K562 (cell line): ENCODE data around the gene EDN2. TPM values are rescaled to one million over a fixed set of nuclear protein-coding genes. Genes with fewer than 3 reads are reported as not detected.

Experiments used
- ATAC-seq: fragments of 200-7000 bp; cut with Tn5 transposase; 3 replicates; pipeline ENCODE4 v1.9.1; 2020; ENCODE audit warnings: moderate library complexity
- BruUV-seq: library from RNA; stranded (reverse); fragments of 400-500 nt; replicated peaks from 2 replicates; lab custom pipeline; 2021; lab: Mats Ljungman, UMichigan
- CTCF ChIA-PET: fragments of 300-600 bp; formaldehyde crosslinking; extraction: SDS; loops from one replicate; lab custom pipeline; 2021; ENCODE audit warnings: low intra/inter-chr PET ratio; lab: Yijun Ruan, JAX
- POLR2A ChIA-PET: fragments of 300-600, 350-650 bp; sonication (Branson Sonifier 250); formaldehyde crosslinking; extraction: SDS; loops from one replicate; lab custom pipeline; 2021; ENCODE audit warnings: antibody characterized with exemption, inconsistent platforms; lab: Yijun Ruan, JAX
- DNase-seq, 4 experiments: peaks; one replicate each; pipeline versions ENCODE4 v3.0.0 to v3.0.0-alpha.2; 2011 to 2018; ENCODE audit warnings: low spot score in 3 of 4, mixed read lengths in 3 of 4; ENCODE audit errors: extremely low read depth in 1 of 4
- FAIRE-seq: peaks from 2 replicates; lab custom pipeline; 2011; peaks lifted over from hg19 to GRCh38; lab: Jason Lieb, UNC
- H2AFZ ChIP-seq: 2 replicates; pipeline ENCODE4 v1.6.0; 2011; ENCODE audit warnings: low read depth, low read length, control low read depth, inconsistent platforms
- H3K27ac ChIP-seq: fragments of 200-600 bp; 3 replicates; pipeline ENCODE4 v1.8.0; 2011; ENCODE audit warnings: low read depth, mild to moderate bottlenecking, control low read depth, inconsistent platforms, low read length, moderate library complexity, mixed read lengths; ENCODE audit errors: extremely low read depth
- H3K27me3 ChIP-seq, 2 experiments: fragments of 300-600 bp in 1 of 2; 2 replicates in 1 of 2; 3 replicates in 1 of 2; pipeline versions ENCODE4 v1.6.0 to v1.8.0; 2011; ENCODE audit warnings: inconsistent platforms in 2 of 2, low read length in 2 of 2, mild to moderate bottlenecking in 1 of 2, mixed read lengths in 1 of 2, moderate library complexity in 1 of 2; ENCODE audit not compliant: control insufficient read depth in 2 of 2, insufficient read depth in 2 of 2
- H3K36me3 ChIP-seq: fragments of 300-600 bp; 3 replicates; pipeline ENCODE4 v1.8.0; 2011; ENCODE audit warnings: mild to moderate bottlenecking, low read length, inconsistent platforms; ENCODE audit not compliant: control insufficient read depth, insufficient read depth
- H3K4me1 ChIP-seq, 2 experiments: fragments of 200-600 bp in 1 of 2; replicated peaks in 1 of 2; 2 replicates in 1 of 2; 3 replicates in 1 of 2; pipeline versions ENCODE4 v1.5.1 to v1.8.0; 2011; ENCODE audit warnings: inconsistent platforms in 2 of 2, low read length in 2 of 2, mild to moderate bottlenecking in 1 of 2, mixed read lengths in 1 of 2, moderate library complexity in 1 of 2; ENCODE audit not compliant: control insufficient read depth in 2 of 2, insufficient read depth in 2 of 2
- H3K4me2 ChIP-seq: 2 replicates; pipeline ENCODE4 v1.6.1; 2011; ENCODE audit warnings: low read length, control low read depth, inconsistent platforms, mixed read lengths; ENCODE audit not compliant: insufficient read depth
- H3K4me3 ChIP-seq: fragments of 200-600 bp; sonication (generic), shearing (Covaris generic); 2 replicates; pipeline ENCODE4 v1.5.1; 2016; ENCODE audit warnings: control low read depth, inconsistent platforms
- H3K79me2 ChIP-seq: fragments of 200-600 bp; 3 replicates; pipeline ENCODE4 v1.8.0; 2011; ENCODE audit warnings: low read length, inconsistent platforms; ENCODE audit not compliant: control insufficient read depth, insufficient read depth
- H3K9ac ChIP-seq, 2 experiments: 2 replicates each; pipeline versions ENCODE4 v1.6.0 to v1.6.1; 2011; ENCODE audit warnings: low read depth in 2 of 2, low read length in 2 of 2, control low read depth in 1 of 2, inconsistent platforms in 1 of 2, mild to moderate bottlenecking in 1 of 2, mixed read lengths in 1 of 2; ENCODE audit not compliant: insufficient read depth in 1 of 2
- H3K9me1 ChIP-seq: one replicate; pipeline ENCODE4 v1.6.0; 2011; ENCODE audit warnings: inconsistent platforms, mild to moderate bottlenecking, low read length, moderate library complexity; ENCODE audit not compliant: control insufficient read depth, insufficient read depth
- H3K9me3 ChIP-seq: replicated peaks from 2 replicates; pipeline ENCODE4 v1.5.1; 2011; ENCODE audit warnings: low read depth, low read length, inconsistent platforms; ENCODE audit not compliant: control insufficient read depth, insufficient read depth
- H4K20me1 ChIP-seq: replicated peaks from 2 replicates; pipeline ENCODE4 v1.6.1; 2011; ENCODE audit warnings: low read length, inconsistent platforms, mixed read lengths; ENCODE audit not compliant: control insufficient read depth, insufficient read depth
- BMI1 ChIP-seq: fragments of 150-350 bp; IDR thresholded peaks from 2 replicates; pipeline ENCODE4 v1.6.1; 2014; ENCODE audit warnings: low read length
- CREB3L1 ChIP-seq: fragments of 450-650 bp; IDR thresholded peaks from 2 replicates; pipeline ENCODE4 v1.6.1; 2014; ENCODE audit warnings: low read depth, mild to moderate bottlenecking, moderate library complexity, borderline replicate concordance
- ETS2 ChIP-seq: IDR thresholded peaks from 2 replicates; pipeline ENCODE4 v1.6.1; 2016; ENCODE audit warnings: borderline replicate concordance, missing genetic modification characterization, mild to moderate bottlenecking, moderate library complexity, missing compliant biosample characterization; ENCODE audit not compliant: poor library complexity, severe bottlenecking
- MAZ ChIP-seq, 2 experiments: fragments of 450-650 bp in 1 of 2; sonication (generic) in 1 of 2; formaldehyde crosslinking; IDR thresholded peaks in 1 of 2; conservative IDR thresholded peaks in 1 of 2; 2 replicates each; pipeline versions ENCODE4 v1.4.0 to v1.5.0; 2020; ENCODE audit warnings: mild to moderate bottlenecking in 1 of 2, missing genetic modification reagents in 1 of 2
- MITF ChIP-seq: IDR thresholded peaks from 2 replicates; pipeline ENCODE4 v1.6.1; 2014; ENCODE audit warnings: antibody characterized with exemption
- MTA3 ChIP-seq: fragments of 450-650 bp; formaldehyde crosslinking; IDR thresholded peaks from 2 replicates; pipeline ENCODE4 v1.6.1; 2017; ENCODE audit warnings: mild to moderate bottlenecking, borderline replicate concordance
- MYC ChIP-seq, 2 experiments: fragments of 250-450 bp in 1 of 2; sonication (Bioruptor Pico) in 1 of 2; IDR thresholded peaks; 2 replicates each; pipeline versions ENCODE4 v1.5.1 to v1.6.1; 2012 to 2021; ENCODE audit warnings: low read depth in 2 of 2, borderline replicate concordance in 1 of 2, improper control_type of control experiment in 1 of 2, low read length in 1 of 2, mild to moderate bottlenecking in 1 of 2, moderate library complexity in 1 of 2
- NFE2 ChIP-seq: IDR thresholded peaks from 2 replicates; pipeline ENCODE4 v1.6.1; 2014; ENCODE audit warnings: antibody characterized with exemption, low read depth
- NFIC ChIP-seq: fragments of 450-650 bp; IDR thresholded peaks from 2 replicates; pipeline ENCODE4 v1.6.1; 2017; ENCODE audit warnings: mild to moderate bottlenecking, inconsistent platforms
- RUNX1 ChIP-seq: sonication (generic); IDR thresholded peaks from 2 replicates; pipeline ENCODE4 v1.6.1; 2016; ENCODE audit warnings: antibody characterized with exemption, low read depth
- SRF ChIP-seq, 2 experiments: fragments of 250-450, 450-650 bp in 1 of 2; sonication (Bioruptor Pico) in 1 of 2; sonication (generic) in 1 of 2; formaldehyde crosslinking; IDR thresholded peaks; 2 replicates each; pipeline versions ENCODE4 v1.5.0 to v1.5.1; 2020 to 2022; ENCODE audit warnings: mild to moderate bottlenecking in 1 of 2, missing genetic modification reagents in 1 of 2
- TCF15 ChIP-seq: fragments of 250-450 bp; sonication (Bioruptor Pico); IDR thresholded peaks from 2 replicates; pipeline ENCODE4 v1.8.0; 2022; ENCODE audit warnings: moderate library complexity, mild to moderate bottlenecking, inconsistent platforms
- TCF3 ChIP-seq: sonication (generic); formaldehyde crosslinking; IDR thresholded peaks from 2 replicates; pipeline ENCODE4 v1.4.0; 2020; ENCODE audit warnings: mild to moderate bottlenecking, missing genetic modification reagents
- TRIM25 ChIP-seq: fragments of 450-650 bp; IDR thresholded peaks from 2 replicates; pipeline ENCODE4 v1.7.0; 2016; ENCODE audit warnings: borderline replicate concordance
- ZNF140 ChIP-seq: fragments of 250-450 bp; sonication (Bioruptor Pico); IDR thresholded peaks from 2 replicates; pipeline ENCODE4 v1.8.0; 2021; ENCODE audit warnings: moderate library complexity, mild to moderate bottlenecking, inconsistent platforms
- ZNF717 ChIP-seq: fragments of 250-450 bp; sonication (Bioruptor Pico); IDR thresholded peaks from 2 replicates; pipeline ENCODE4 v1.5.0; 2021
- ZNF76 ChIP-seq: fragments of 250-450 bp; sonication (Bioruptor Pico); IDR thresholded peaks from 2 replicates; pipeline ENCODE4 v1.4.0; 2020; ENCODE audit warnings: mild to moderate bottlenecking, moderate library complexity, borderline replicate concordance
- WGBS: fragments of 100-300 bp; shearing (Covaris generic); methylation state at CpG from one replicate; pipeline ENCODE4 v1.1.6; 2016; ENCODE audit warnings: low coverage, mixed read lengths; ENCODE audit not compliant: insufficient coverage; ENCODE audit errors: missing lambda C conversion rate; 5-methylcytosine and 5-hydroxymethylcytosine counted together
- in situ Hi-C: fragments of 300-500 bp; cut with MboI; formaldehyde crosslinking; loops from 4 replicates; pipeline ENCODE4 v1.15.0; 2018; ENCODE audit warnings: inconsistent platforms, mixed read lengths
- intact Hi-C: fragments of 100-400 bp; cut with micrococcal nuclease; formaldehyde crosslinking; loops from 2 replicates; pipeline ENCODE4 v1.14.2; 2022
- polyA plus RNA-seq, 8 experiments: library from polyadenylated mRNA; depleted of rRNA in 4 of 8; stranded (reverse) in 5 of 8; unstranded in 3 of 8; fragments of >200 nt; fragmentation: Nextera tagmentation in 2 of 8; fragmentation: Illumina TruSeq in 1 of 8; extraction: Ambion mirVana in 2 of 8; extraction: Trizol in 1 of 8; gene quantifications; 2 replicates each; pipeline versions ENCODE4 v1.2.1 to v1.2.3, GENCODE V29; 2011 to 2014; ENCODE audit warnings: inconsistent platforms in 1 of 8, missing spikeins in 1 of 8
- total RNA-seq, 7 experiments: library from RNA; depleted of rRNA in 6 of 7; stranded (reverse); fragments of >200 nt in 6 of 7; fragmentation: Illumina TruSeq in 2 of 7; extraction: Trizol in 2 of 7; gene quantifications; 2 replicates each; pipeline versions ENCODE4 v1.2.1 to v1.2.3, GENCODE V29; 2011 to 2021; ENCODE audit warnings: low replicate concordance in 1 of 7

EDN2 gene
- total and polyA plus RNA-seq, 9 of the 15 experiments (the other 6 are each of a cell fraction or from before 2014, with no cell fraction given) = not detected

GRCh38 chr1:41533016-41533730 is 48.7 kb upstream of the EDN2 start:
- FAIRE-seq (no peak), DNase-seq (no peak), ATAC-seq (no peak; the same call in 2 of the 3 replicates)
- BruUV-seq = no TSS peak
- Histone ChIP-seq H3K9me3 (no peaks in the 10 kb centered on the region; the same call in 1 of the 2 replicates), H2AFZ (no peak overlapping the region), H3K27me3 (peaks cover 13 to 58% of the 10 kb centered on the region in 2 experiments), H4K20me1 (no peaks in the 10 kb centered on the region; the same call in 1 of the 2 replicates), H3K9ac (no peak overlapping the region), H3K4me2 (no peak overlapping the region), H3K36me3 (no peaks in the 10 kb centered on the region), H3K27ac (no peak overlapping the region), H3K79me2 (no peaks in the 10 kb centered on the region), H3K9me1 (peaks cover 4% of the 10 kb centered on the region), H3K4me3 (no peak overlapping the region), H3K4me1 (no peaks in the 10 kb centered on the region)
- ChIA-PET CTCF (no interaction called here), POLR2A (interaction anchor here (0.5 to 1.1 kb wide), 2 partner anchors 11 to 17 kb away, joined by 3 read pairs; no protein-coding TSS in a partner anchor)
- intact Hi-C loops (no loop called here), in situ Hi-C loops (no loop called here)
- WGBS = under 1% methylated on average over 12 of the region's 12 CpGs
- TF ChIP-seq MTA3 (no peak), TCF3 (CRISPR knock-in tag) (no peak), MAZ (CRISPR knock-in tag; conservative IDR thresholded peaks at IDR 0.05 in 1 of 2, IDR thresholded peaks at IDR 0.05 in 1 of 2) (no peak), BMI1 (no peak), NFIC (no peak), SRF (CRISPR knock-in tag; IDR thresholded peaks at IDR 0.05) (no peak), ZNF140 (CRISPR knock-in tag) (no peak), ETS2 (tag) (no peak), RUNX1 (no peak), NFE2 (no peak), ZNF76 (CRISPR knock-in tag) (no peak), TCF15 (no peak), MYC (IDR thresholded peaks at IDR 0.05; ENCODE audit: low read depth, low read length) (no peak), MYC (CRISPR knock-in tag; IDR thresholded peaks at IDR 0.05; ENCODE audit: borderline replicate concordance, low read depth) (no peak), ZNF717 (CRISPR knock-in tag) (no peak), TRIM25 (no peak), MITF (no peak), CREB3L1 (no peak)
